Fibroblast of lung (primary cell): ENCODE results near the gene ERCC6L2. TPM values are rescaled to one million over a fixed set of nuclear protein-coding genes. Genes with fewer than 3 reads are reported as not detected.

ENCODE experiments used
- DNase-seq, 2 donors: peaks; one replicate each; pipeline versions ENCODE4 v3.0.0 to v3.0.0-alpha.2; 2010; ENCODE audit warnings: low read depth in 2 of 2
- H2AFZ ChIP-seq: 2 replicates; pipeline ENCODE4 v1.5.1; 2012; ENCODE audit warnings: low read length, control low read depth, inconsistent platforms
- H3K27ac ChIP-seq: 2 replicates; pipeline ENCODE4 v1.5.1; 2011; ENCODE audit warnings: low read length, control low read depth; ENCODE audit not compliant: insufficient read depth
- H3K27me3 ChIP-seq: 2 replicates; pipeline ENCODE4 v1.5.1; 2011; ENCODE audit warnings: mild to moderate bottlenecking, low read length; ENCODE audit not compliant: control insufficient read depth, insufficient read depth
- H3K36me3 ChIP-seq: 2 replicates; pipeline ENCODE4 v1.5.1; 2011; ENCODE audit warnings: low read length; ENCODE audit not compliant: control insufficient read depth, insufficient read depth
- H3K4me1 ChIP-seq: 2 replicates; pipeline ENCODE4 v1.5.1; 2011; ENCODE audit warnings: low read length; ENCODE audit not compliant: control insufficient read depth, insufficient read depth; ENCODE audit errors: extremely low read depth
- H3K4me2 ChIP-seq: 2 replicates; pipeline ENCODE4 v1.5.1; 2011; ENCODE audit warnings: low read length, control low read depth; ENCODE audit not compliant: insufficient read depth; ENCODE audit errors: extremely low read depth
- H3K4me3 ChIP-seq, 4 experiments: fragments of 200-600 bp in 1 of 4; sonication (generic) in 1 of 4; replicated peaks in 1 of 4; 2 replicates each; pipeline ENCODE4 v1.5.1; 2011 to 2016; ENCODE audit warnings: low read length in 4 of 4, low read depth in 3 of 4, mild to moderate bottlenecking in 3 of 4, control low read depth in 2 of 4, inconsistent platforms in 1 of 4, mixed read lengths in 1 of 4; ENCODE audit not compliant: insufficient read depth in 1 of 4; ENCODE audit errors: control extremely low read depth in 1 of 4
- H3K79me2 ChIP-seq: 2 replicates; pipeline ENCODE4 v1.5.1; 2012; ENCODE audit warnings: mild to moderate bottlenecking, low read length, inconsistent platforms; ENCODE audit not compliant: control insufficient read depth, insufficient read depth
- H3K9ac ChIP-seq: 2 replicates; pipeline ENCODE4 v1.5.1; 2011; ENCODE audit warnings: mild to moderate bottlenecking, low read length, control low read depth; ENCODE audit not compliant: insufficient read depth
- H3K9me3 ChIP-seq: 2 replicates; pipeline ENCODE4 v1.5.1; 2012; ENCODE audit warnings: low read depth, low read length; ENCODE audit not compliant: control insufficient read depth, insufficient read depth
- H4K20me1 ChIP-seq: 2 replicates; pipeline ENCODE4 v1.5.1; 2011; ENCODE audit warnings: low read length; ENCODE audit not compliant: control insufficient read depth, insufficient read depth; ENCODE audit errors: extremely low read depth
- CTCF ChIP-seq, 2 donors: IDR thresholded peaks in 1 of 2; conservative IDR thresholded peaks in 1 of 2; 1 replicate in 1 of 2; 2 replicates in 1 of 2; pipeline ENCODE4 v1.5.1; 2011 to 2012; ENCODE audit warnings: low read length in 2 of 2, control low read depth in 1 of 2, inconsistent platforms in 1 of 2, low read depth in 1 of 2, mild to moderate bottlenecking in 1 of 2
- EZH2 ChIP-seq: IDR thresholded peaks from 2 replicates; pipeline ENCODE4 v1.5.1; 2012; ENCODE audit warnings: low read length, control low read depth, mild to moderate bottlenecking; ENCODE audit errors: missing control alignments
- polyA plus RNA-seq, 2 donors: library from polyadenylated mRNA; depleted of rRNA in 1 of 2; stranded (reverse) in 1 of 2; unstranded in 1 of 2; fragments of >200 nt; gene quantifications; 2 replicates each; pipeline ENCODE4 v1.2.1, GENCODE V29; 2011 to 2012; ENCODE audit warnings: missing spikeins in 1 of 2
- total RNA-seq: library from RNA; depleted of rRNA; stranded (reverse); fragments of >200 nt; gene quantifications from 2 replicates; pipeline ENCODE4 v1.2.1, GENCODE V29; 2014

ERCC6L2 gene
- total and polyA plus RNA-seq, 2 donors (not counting 1 experiment from before 2014, with no cell fraction given): 45.0 to 117 TPM

GRCh38 chr9:95880021-95880690 is 4.7 kb downstream of the ERCC6L2 start:
- H3K36me3 ChIP-seq: no peaks in the 10 kb centered on the region
- H3K9me3 ChIP-seq: no peaks in the 10 kb centered on the region
- no peak overlapping the region for H2AFZ ChIP-seq
- TF ChIP-seq EZH2 (no peak), CTCF (conservative IDR thresholded peaks at IDR 0.05 in 1 of 2, IDR thresholded peaks at IDR 0.05 in 1 of 2; ENCODE audit: low read depth in 1 of 2, low read length in 2 of 2) (no peak)
- H3K79me2 ChIP-seq: peaks cover 37% of the 10 kb centered on the region
- H3K4me2 ChIP-seq: peak overlapping the region; percentile 29
- H3K27me3 ChIP-seq: no peaks in the 10 kb centered on the region
- peak; percentile 67 to 95 for DNase-seq
- H3K9ac ChIP-seq: no peak overlapping the region
- peak overlapping the region; percentile 61 for H3K27ac ChIP-seq
- H4K20me1 ChIP-seq: no peaks in the 10 kb centered on the region
- H3K4me1 ChIP-seq: peaks cover 8% of the 10 kb centered on the region
- H3K4me3 ChIP-seq: peak overlapping the region in 1 of 4 experiments; percentile 28

GRCh38 chr9:95887926-95888497 is 12.5 kb downstream of the ERCC6L2 start:
- Histone ChIP-seq H2AFZ (no peak overlapping the region), H3K4me1 (no peaks in the 10 kb centered on the region), H3K4me3 (no peak overlapping the region), H3K4me2 (no peak overlapping the region), H3K79me2 (peaks cover 13% of the 10 kb centered on the region), H3K27ac (no peak overlapping the region), H3K27me3 (no peaks in the 10 kb centered on the region), H4K20me1 (no peaks in the 10 kb centered on the region), H3K9ac (no peak overlapping the region), H3K36me3 (no peaks in the 10 kb centered on the region), H3K9me3 (no peaks in the 10 kb centered on the region)
- TF ChIP-seq EZH2: no peak
- TF ChIP-seq CTCF (conservative IDR thresholded peaks at IDR 0.05 in 1 of 2, IDR thresholded peaks at IDR 0.05 in 1 of 2; ENCODE audit: low read depth in 1 of 2, low read length in 2 of 2): no peak
- DNase-seq: no peak

- no peaks in the 10 kb centered on the region for H4K20me1 ChIP-seq
- no peak for DNase-seq
- no peaks in the 10 kb centered on the region for H3K27me3 ChIP-seq
- H3K4me2 ChIP-seq: no peak overlapping the region
- H3K36me3 ChIP-seq: no peaks in the 10 kb centered on the region
- H3K4me3 ChIP-seq: no peak overlapping the region
- H2AFZ ChIP-seq: no peak overlapping the region
- H3K27ac ChIP-seq: no peak overlapping the region
- H3K4me1 ChIP-seq: no peaks in the 10 kb centered on the region
- no peak overlapping the region for H3K9ac ChIP-seq
- peaks cover 2% of the 10 kb centered on the region for H3K79me2 ChIP-seq
- H3K9me3 ChIP-seq: no peaks in the 10 kb centered on the region
- TF ChIP-seq EZH2 (no peak), CTCF (conservative IDR thresholded peaks at IDR 0.05 in 1 of 2, IDR thresholded peaks at IDR 0.05 in 1 of 2; ENCODE audit: low read depth in 1 of 2, low read length in 2 of 2) (no peak)
Measured at GRCh38 chr9:95890594-95890993, 15.1 kb downstream of the ERCC6L2 start.
